MM.1S (cell line): ENCODE data around the gene SLC9B2.

ENCODE experiments used
- DNase-seq: peaks from one replicate; pipeline ENCODE4 v3.0.0-alpha.2; 2015
- H2AFZ ChIP-seq: fragments of 300-600 bp; sonication (generic); 2 replicates; pipeline ENCODE4 v1.6.0; 2016; ENCODE audit warnings: antibody characterized with exemption, low read length
- H3F3A ChIP-seq: fragments of 300-600 bp; sonication (generic); 2 replicates; pipeline ENCODE4 v1.6.1; 2016; ENCODE audit warnings: mild to moderate bottlenecking, antibody characterized with exemption, low read length, moderate library complexity, mixed read lengths; ENCODE audit not compliant: insufficient read depth
- H3K27ac ChIP-seq: fragments of 300-600 bp; sonication (generic); 2 replicates; pipeline ENCODE4 v1.5.1; 2016; ENCODE audit warnings: mild to moderate bottlenecking, low read length
- H3K27me3 ChIP-seq: fragments of 300-600 bp; sonication (generic); replicated peaks from 2 replicates; pipeline ENCODE4 v1.6.0; 2016; ENCODE audit warnings: low read length; ENCODE audit not compliant: insufficient read depth
- H3K36me3 ChIP-seq: fragments of 300-600 bp; sonication (generic); replicated peaks from 2 replicates; pipeline ENCODE4 v1.6.1; 2016; ENCODE audit warnings: mild to moderate bottlenecking, low read length, mixed read lengths; ENCODE audit not compliant: insufficient read depth
- H3K4me1 ChIP-seq: fragments of 300-600 bp; sonication (generic); 2 replicates; pipeline ENCODE4 v1.6.1; 2016; ENCODE audit warnings: low read length, mixed read lengths
- H3K4me2 ChIP-seq: fragments of 300-600 bp; sonication (generic); 2 replicates; pipeline ENCODE4 v1.6.0; 2016; ENCODE audit warnings: low read depth, low read length
- H3K4me3 ChIP-seq: fragments of 300-600 bp; sonication (generic); 2 replicates; pipeline ENCODE4 v1.5.1; 2016; ENCODE audit warnings: low read length, mixed read lengths
- H3K79me2 ChIP-seq: fragments of 300-600 bp; sonication (generic); 2 replicates; pipeline ENCODE4 v1.6.1; 2016; ENCODE audit warnings: mixed run types, low read length, mixed read lengths
- H3K9ac ChIP-seq: fragments of 300-600 bp; sonication (generic); 2 replicates; pipeline ENCODE4 v1.6.1; 2016; ENCODE audit warnings: low read length, mixed read lengths
- H3K9me2 ChIP-seq: fragments of 300-600 bp; sonication (generic); replicated peaks from 2 replicates; pipeline ENCODE4 v1.6.1; 2016; ENCODE audit warnings: mild to moderate bottlenecking, low read length, mixed read lengths; ENCODE audit not compliant: insufficient read depth
- H3K9me3 ChIP-seq: fragments of 300-600 bp; sonication (generic); replicated peaks from 2 replicates; pipeline ENCODE4 v1.6.1; 2016; ENCODE audit warnings: mild to moderate bottlenecking, low read length, mixed read lengths; ENCODE audit not compliant: insufficient read depth
- H4K20me1 ChIP-seq: fragments of 300-600 bp; sonication (generic); 2 replicates; pipeline ENCODE4 v1.6.1; 2016; ENCODE audit warnings: mild to moderate bottlenecking, low read length, moderate library complexity, mixed read lengths; ENCODE audit not compliant: insufficient read depth
- CTCF ChIP-seq: fragments of 300-600 bp; sonication (generic); IDR thresholded peaks from 2 replicates; pipeline ENCODE4 v1.5.1; 2016; ENCODE audit warnings: antibody characterized with exemption, low read length, mixed read lengths
- EZH2 ChIP-seq: fragments of 300-600 bp; sonication (generic); optimal IDR thresholded peaks from 2 replicates; pipeline ENCODE3; 2017; ENCODE audit warnings: low read depth, mild to moderate bottlenecking, antibody characterized with exemption, low read length, mixed read lengths
- EZH2phosphoT487 ChIP-seq: fragments of 300-600 bp; sonication (generic); IDR thresholded peaks from 2 replicates; pipeline ENCODE4 v1.6.1; 2018; ENCODE audit warnings: antibody characterized with exemption, low read length

The SLC9B2 gene

GRCh38 chr4:103111598-103111997, 35.0 kb upstream of the SLC9B2 start:
- peaks cover 8% of the 10 kb centered on the region; the same call in 1 of the 2 replicates for H3F3A ChIP-seq
- TF ChIP-seq EZH2phosphoT487, result no peak
- no peak for TF ChIP-seq EZH2
- TF ChIP-seq CTCF, result no peak
- no peaks in the 10 kb centered on the region for H3K9me2 ChIP-seq
- 0 out of 2 replicates have a peak, but pooled peaks cover 8% of the 10 kb centered on the region for H3K36me3 ChIP-seq
- no peaks in the 10 kb centered on the region for H3K27me3 ChIP-seq
- H3K27ac ChIP-seq, result peak overlapping the region; percentile 57; the same call in 1 of the 2 replicates
- H4K20me1 ChIP-seq, result no peaks in the 10 kb centered on the region
- H3K79me2 ChIP-seq, result no peaks in the 10 kb centered on the region
- H3K9ac ChIP-seq, result no peak overlapping the region
- H3K4me3 ChIP-seq, result peak overlapping the region; percentile 11; the same call in 1 of the 2 replicates
- H3K4me2 ChIP-seq, result peak overlapping the region; percentile 45
- no peak overlapping the region for H2AFZ ChIP-seq
- H3K9me3 ChIP-seq, result no peaks in the 10 kb centered on the region
- DNase-seq, result peak; percentile 80
- H3K4me1 ChIP-seq, result peaks cover 13% of the 10 kb centered on the region

GRCh38 chr4:103108542-103108941, 32.0 kb upstream of the SLC9B2 start:
- no peaks in the 10 kb centered on the region for H3K9me2 ChIP-seq
- no peak for DNase-seq
- H3K27ac ChIP-seq, result no peak overlapping the region
- no peak overlapping the region for H3K4me2 ChIP-seq
- H3K27me3 ChIP-seq, result no peaks in the 10 kb centered on the region
- H3K36me3 ChIP-seq, result 0 out of 2 replicates have a peak, but pooled peaks cover 8% of the 10 kb centered on the region
- H3K9ac ChIP-seq, result no peak overlapping the region
- no peaks in the 10 kb centered on the region for H3K9me3 ChIP-seq
- H3K4me1 ChIP-seq, result peaks cover 18% of the 10 kb centered on the region
- H4K20me1 ChIP-seq, result no peaks in the 10 kb centered on the region
- no peaks in the 10 kb centered on the region for H3K79me2 ChIP-seq
- H2AFZ ChIP-seq, result no peak overlapping the region
- peaks cover 8% of the 10 kb centered on the region; the same call in 1 of the 2 replicates for H3F3A ChIP-seq
- H3K4me3 ChIP-seq, result no peak overlapping the region
- TF ChIP-seq EZH2phosphoT487 (no peak), CTCF (no peak), EZH2 (no peak)

GRCh38 chr4:103105558-103106356, 29.2 kb upstream of the SLC9B2 start:
- Histone ChIP-seq H3K4me1 (peaks cover 11% of the 10 kb centered on the region), H3K9me3 (no peaks in the 10 kb centered on the region), H3F3A (no peaks in the 10 kb centered on the region), H3K27ac (no peak overlapping the region), H3K9me2 (no peaks in the 10 kb centered on the region), H2AFZ (no peak overlapping the region), H3K9ac (no peak overlapping the region), H3K79me2 (no peaks in the 10 kb centered on the region), H3K4me2 (no peak overlapping the region), H3K4me3 (no peak overlapping the region), H4K20me1 (no peaks in the 10 kb centered on the region), H3K27me3 (no peaks in the 10 kb centered on the region), H3K36me3 (0 out of 2 replicates have a peak, but pooled peaks cover 8% of the 10 kb centered on the region)
- no peak for TF ChIP-seq EZH2phosphoT487
- no peak for TF ChIP-seq EZH2
- TF ChIP-seq CTCF, result no peak
- DNase-seq, result no peak
